PC-9 (cell line): ENCODE measurements around the gene TTLL8. TPM values are rescaled to one million over a fixed set of nuclear protein-coding genes. Genes with fewer than 3 reads are reported as not detected.

Experiments
- BruUV-seq: library from RNA; stranded (reverse); fragments of 400-500 nt; replicated peaks from 2 replicates; lab custom pipeline; 2021; lab: Mats Ljungman, UMichigan
- CTCF ChIA-PET: fragments of 300-600 bp; sonication (Branson Sonifier 250); formaldehyde crosslinking; loops from one replicate; lab custom pipeline; 2022; ENCODE audit warnings: antibody characterized with exemption; lab: Charles Lee
- POLR2A ChIA-PET: fragments of 300-600 bp; sonication (Branson Sonifier 250); formaldehyde crosslinking; loops from one replicate; lab custom pipeline; 2022; ENCODE audit warnings: antibody characterized with exemption; ENCODE audit not compliant: unreplicated experiment; lab: Charles Lee
- DNase-seq, 2 experiments: peaks; one replicate each; pipeline versions ENCODE4 v3.0.0 to v3.0.0-alpha.2; 2015 to 2022; ENCODE audit warnings: mixed read lengths in 1 of 2
- H2AFZ ChIP-seq: fragments of 200-600 bp; sonication (generic); 2 replicates; pipeline ENCODE4 v1.8.1; 2017; ENCODE audit warnings: antibody characterized with exemption
- H3F3A ChIP-seq: fragments of 200-600 bp; sonication (generic); 2 replicates; pipeline ENCODE4 v1.8.1; 2017; ENCODE audit warnings: antibody characterized with exemption, mild to moderate bottlenecking, low read depth; ENCODE audit not compliant: insufficient read depth
- H3K27ac ChIP-seq: fragments of 200-600 bp; sonication (generic); 2 replicates; pipeline ENCODE4 v1.6.1; 2016; ENCODE audit warnings: mixed run types
- H3K27me3 ChIP-seq: fragments of 200-600 bp; sonication (generic); 2 replicates; pipeline ENCODE4 v1.6.1; 2016; ENCODE audit warnings: low read depth, mixed run types; ENCODE audit not compliant: insufficient read depth
- H3K36me3 ChIP-seq: fragments of 200-600 bp; sonication (generic); 2 replicates; pipeline ENCODE4 v1.6.1; 2016; ENCODE audit warnings: low read depth, mixed run types
- H3K4me1 ChIP-seq: fragments of 200-600 bp; sonication (generic); replicated peaks from 2 replicates; pipeline ENCODE4 v1.6.1; 2016; ENCODE audit warnings: mixed run types; ENCODE audit not compliant: insufficient read depth
- H3K4me2 ChIP-seq: fragments of 200-600 bp; sonication (generic); 2 replicates; pipeline ENCODE4 v1.6.1; 2017; ENCODE audit warnings: mixed run types
- H3K4me3 ChIP-seq: fragments of 200-600 bp; sonication (generic); 2 replicates; pipeline ENCODE4 v1.6.1; 2016; ENCODE audit warnings: mixed run types
- H3K79me2 ChIP-seq: fragments of 200-600 bp; sonication (generic); 2 replicates; pipeline ENCODE4 v1.6.1; 2017; ENCODE audit warnings: low read depth, mixed run types
- H3K9me2 ChIP-seq: fragments of 200-600 bp; sonication (generic); 2 replicates; pipeline ENCODE4 v1.8.1; 2017; ENCODE audit warnings: mild to moderate bottlenecking; ENCODE audit not compliant: insufficient read depth
- H3K9me3 ChIP-seq: fragments of 200-600 bp; sonication (generic); 2 replicates; pipeline ENCODE4 v1.8.1; 2016; ENCODE audit warnings: low read depth; ENCODE audit not compliant: insufficient read depth
- H4K20me1 ChIP-seq: fragments of 200-600 bp; sonication (generic); 2 replicates; pipeline ENCODE4 v1.8.1; 2017; ENCODE audit not compliant: insufficient read depth
- CTCF ChIP-seq: fragments of 200-600 bp; sonication (generic); conservative IDR thresholded peaks from 2 replicates; pipeline ENCODE4 v1.6.1; 2017; ENCODE audit warnings: mixed run types, antibody characterized with exemption, mild to moderate bottlenecking, moderate library complexity
- EZH2 ChIP-seq: fragments of 200-600 bp; sonication (generic); IDR thresholded peaks from 2 replicates; pipeline ENCODE4 v1.8.0; 2017; ENCODE audit warnings: antibody characterized with exemption, low read depth
- intact Hi-C: fragments of 100-400 bp; cut with micrococcal nuclease; formaldehyde crosslinking; loops from one replicate; pipeline ENCODE4 v1.10.0; 2022; ENCODE audit not compliant: unreplicated experiment
- total RNA-seq: library from RNA; stranded (reverse); gene quantifications from 2 replicates; pipeline ENCODE4 v1.2.3, GENCODE V29; 2021

The TTLL8 gene
- total RNA-seq, 1 experiment from 2014 or later = not detected

- CTCF ChIA-PET = interaction anchor here (0.6 kb wide), 1 partner anchor 215 kb away, joined by 3 read pairs; no protein-coding TSS in a partner anchor
- no peak for DNase-seq
- H3K4me2 ChIP-seq = no peak overlapping the region
- no peaks in the 10 kb centered on the region for H3K36me3 ChIP-seq
- intact Hi-C loops = no loop called here
- H3K9me3 ChIP-seq = no peaks in the 10 kb centered on the region
- H3K79me2 ChIP-seq = no peaks in the 10 kb centered on the region
- BruUV-seq = no TSS peak
- no peak for TF ChIP-seq EZH2
- no peak for TF ChIP-seq CTCF
- H3K4me1 ChIP-seq = peaks cover 18% of the 10 kb centered on the region; the same call in 1 of the 2 replicates
- H3K9me2 ChIP-seq = no peaks in the 10 kb centered on the region
- 0 out of 2 replicates have a peak, but pooled peaks cover 6% of the 10 kb centered on the region for H4K20me1 ChIP-seq
- H3K27ac ChIP-seq = no peak overlapping the region
- peaks cover 23% of the 10 kb centered on the region for H3K27me3 ChIP-seq
- no peak overlapping the region for H3K4me3 ChIP-seq
- no peak overlapping the region for H2AFZ ChIP-seq
- POLR2A ChIA-PET = no interaction called here
- H3F3A ChIP-seq = peaks cover 17% of the 10 kb centered on the region
These were observed 47.2 kb downstream of the TTLL8 start for GRCh38 chr22:50010676-50011446.

GRCh38 chr22:50009765-50010675 is 48.1 kb downstream of the TTLL8 start:
- Histone ChIP-seq H3F3A (peaks cover 17% of the 10 kb centered on the region), H4K20me1 (0 out of 2 replicates have a peak, but pooled peaks cover 6% of the 10 kb centered on the region), H3K9me3 (no peaks in the 10 kb centered on the region), H3K4me3 (no peak overlapping the region), H3K9me2 (no peaks in the 10 kb centered on the region), H2AFZ (no peak overlapping the region), H3K27ac (no peak overlapping the region), H3K4me1 (peaks cover 18% of the 10 kb centered on the region; the same call in 1 of the 2 replicates), H3K4me2 (no peak overlapping the region), H3K79me2 (no peaks in the 10 kb centered on the region), H3K27me3 (peaks cover 23% of the 10 kb centered on the region), H3K36me3 (no peaks in the 10 kb centered on the region)
- DNase-seq = no peak
- CTCF ChIA-PET = no interaction called here
- intact Hi-C loops = no loop called here
- TF ChIP-seq EZH2 (no peak), CTCF (no peak)
- BruUV-seq = no TSS peak
- POLR2A ChIA-PET = no interaction called here

GRCh38 chr22:50009251-50009650 is 48.8 kb downstream of the TTLL8 start:
- ChIA-PET CTCF (no interaction called here), POLR2A (no interaction called here)
- peaks cover 18% of the 10 kb centered on the region; the same call in 1 of the 2 replicates for H3K4me1 ChIP-seq
- no peak overlapping the region for H3K27ac ChIP-seq
- intact Hi-C loops = no loop called here
- BruUV-seq = no TSS peak
- H3K27me3 ChIP-seq = peaks cover 23% of the 10 kb centered on the region
- no peak overlapping the region for H3K4me3 ChIP-seq
- H3K9me3 ChIP-seq = no peaks in the 10 kb centered on the region
- no peak overlapping the region for H2AFZ ChIP-seq
- no peaks in the 10 kb centered on the region for H3K9me2 ChIP-seq
- TF ChIP-seq CTCF = no peak
- H3K4me2 ChIP-seq = no peak overlapping the region
- 0 out of 2 replicates have a peak, but pooled peaks cover 6% of the 10 kb centered on the region for H4K20me1 ChIP-seq
- no peak for DNase-seq
- peaks cover 17% of the 10 kb centered on the region for H3F3A ChIP-seq
- no peaks in the 10 kb centered on the region for H3K36me3 ChIP-seq
- H3K79me2 ChIP-seq = no peaks in the 10 kb centered on the region
